HepG2 (cell line): ENCODE measurements around the gene PGPEP1. TPM values are rescaled to one million over a fixed set of nuclear protein-coding genes. Genes with fewer than 3 reads are reported as not detected.

ENCODE experiments used
- ADNP ChIP-seq: sonication (generic); formaldehyde crosslinking; IDR thresholded peaks from 2 replicates; pipeline ENCODE4 v1.4.0; 2020; ENCODE audit warnings: missing genetic modification reagents
- GRHL1 ChIP-seq: sonication (generic); formaldehyde crosslinking; conservative IDR thresholded peaks from 2 replicates; pipeline ENCODE4 v1.8.0; 2022; ENCODE audit warnings: missing genetic modification reagents
- HNF4G ChIP-seq, 2 experiments: sonication (generic) in 1 of 2; formaldehyde crosslinking in 1 of 2; IDR thresholded peaks; 2 replicates each; pipeline versions ENCODE4 v1.4.0 to v1.6.1; 2011 to 2020; ENCODE audit warnings: borderline replicate concordance in 2 of 2, low read depth in 2 of 2, mild to moderate bottlenecking in 2 of 2, low read length in 1 of 2, missing genetic modification reagents in 1 of 2, moderate library complexity in 1 of 2
- HNRNPUL1 ChIP-seq: fragments of 200-400 bp; formaldehyde crosslinking; IDR thresholded peaks from 2 replicates; pipeline ENCODE4 v1.6.1; 2017; ENCODE audit warnings: low read depth, mild to moderate bottlenecking, low read length, moderate library complexity
- LRRFIP1 ChIP-seq: sonication (generic); formaldehyde crosslinking; conservative IDR thresholded peaks from 2 replicates; pipeline ENCODE4 v1.4.0; 2020; ENCODE audit warnings: missing genetic modification reagents
- NFE2L2 ChIP-seq: fragments of 150-350 bp; IDR thresholded peaks from 2 replicates; pipeline ENCODE4 v1.6.1; 2014; ENCODE audit warnings: low read length
- PPARG ChIP-seq: conservative IDR thresholded peaks from 2 replicates; pipeline ENCODE4 v1.6.1; 2016; ENCODE audit warnings: missing biosample characterization, missing genetic modification reagents
- SETDB1 ChIP-seq: sonication (generic); formaldehyde crosslinking; IDR thresholded peaks from 2 replicates; pipeline ENCODE4 v1.5.1; 2020; ENCODE audit warnings: missing genetic modification reagents, mild to moderate bottlenecking, borderline replicate concordance
- TAF1 ChIP-seq: sonication (generic); formaldehyde crosslinking; IDR thresholded peaks from 2 replicates; pipeline ENCODE4 v1.4.0; 2020; ENCODE audit warnings: missing genetic modification reagents
- TBX2 ChIP-seq: sonication (generic); formaldehyde crosslinking; IDR thresholded peaks from 2 replicates; pipeline ENCODE4 v1.5.0; 2020; ENCODE audit warnings: missing genetic modification reagents, mild to moderate bottlenecking, borderline replicate concordance
- TCF7L2 ChIP-seq: IDR thresholded peaks from 2 replicates; pipeline ENCODE4 v1.6.1; 2011; ENCODE audit warnings: mild to moderate bottlenecking, low read depth, low read length, moderate library complexity
- ZBTB2 ChIP-seq: sonication (generic); formaldehyde crosslinking; IDR thresholded peaks from 2 replicates; pipeline ENCODE4 v1.8.0; 2022; ENCODE audit warnings: low read depth, missing genetic modification reagents
- ZBTB3 ChIP-seq: sonication (generic); formaldehyde crosslinking; IDR thresholded peaks from 2 replicates; pipeline ENCODE4 v1.4.0; 2020; ENCODE audit warnings: low read depth, mild to moderate bottlenecking, moderate library complexity, missing genetic modification reagents, borderline replicate concordance
- ZNF792 ChIP-seq: IDR thresholded peaks from 2 replicates; pipeline ENCODE4 v1.6.1; 2016
- polyA plus RNA-seq, 8 experiments: library from polyadenylated mRNA; depleted of rRNA in 3 of 8; stranded (reverse) in 7 of 8; unstranded in 1 of 8; fragments of >200 nt; fragmentation: Illumina TruSeq in 4 of 8; extraction: Trizol in 4 of 8; gene quantifications; 2 replicates each; pipeline versions ENCODE4 v1.2.1 to v1.2.3, GENCODE V29; 2011 to 2016; ENCODE audit warnings: low read depth in 4 of 8, missing spikeins in 1 of 8, mixed read lengths in 1 of 8; ENCODE audit not compliant: insufficient read depth in 1 of 8
- total RNA-seq, 5 experiments: library from RNA; depleted of rRNA; stranded (reverse); fragments of >200 nt; fragmentation: Illumina TruSeq; extraction: Trizol; gene quantifications; 2 replicates each; pipeline ENCODE4 v1.2.3, GENCODE V29; 2016; ENCODE audit warnings: low read depth in 1 of 5

Gene PGPEP1
- total and polyA plus RNA-seq, 2 of the 13 experiments (the other 11 are each of a cell fraction or from before 2014, with no cell fraction given) = 53.1 to 56.6 TPM

- TF ChIP-seq LRRFIP1 (no peak), ADNP (no peak), ZBTB3 (CRISPR knock-in tag) (peak; percentile 80; the same call in 1 of the 2 replicates), NFE2L2 (no peak), GRHL1 (CRISPR knock-in tag) (no peak), ZNF792 (peak; percentile 55; the same call in 1 of the 2 replicates), TBX2 (CRISPR knock-in tag) (peak; percentile 74; the same call in 1 of the 2 replicates), PPARG (no peak), TAF1 (CRISPR knock-in tag) (peak; percentile 70; the same call in 1 of the 2 replicates), HNF4G (IDR thresholded peaks at IDR 0.05; ENCODE audit: borderline replicate concordance, low read depth, low read length) (peak; percentile 37; the same call in 1 of the 2 replicates), HNF4G (CRISPR knock-in tag; IDR thresholded peaks at IDR 0.05; ENCODE audit: borderline replicate concordance, low read depth) (peak; percentile 58; the same call in 1 of the 2 replicates), TCF7L2 (no peak), ZBTB2 (CRISPR knock-in tag) (peak; percentile 52; the same call in 1 of the 2 replicates), SETDB1 (no peak), HNRNPUL1 (peak; percentile 76; the same call in 1 of the 2 replicates)
These were observed 47.9 kb downstream of the PGPEP1 start (continued) for GRCh38 chr19:18388100-18388959.
